SK-N-SH (cell line): ENCODE results near the gene SLC9A4.
"Not testable (repeated sequence)": the region's sequence is repeated elsewhere in the genome, so short reads cannot be mapped to it uniquely, and the experiment has no call there.

Experiments used
- CTCF ChIP-seq: fragments of 200-600 bp; sonication (generic); IDR thresholded peaks from 2 replicates; pipeline ENCODE4 v1.6.1; 2017; ENCODE audit warnings: antibody characterized with exemption, mild to moderate bottlenecking, moderate library complexity
- EP300 ChIP-seq, 2 experiments: IDR thresholded peaks; 2 replicates each; pipeline versions ENCODE4 v1.4.0 to v1.6.1; 2012; ENCODE audit warnings: borderline replicate concordance in 1 of 2, low read depth in 1 of 2, low read length in 1 of 2
- JUND ChIP-seq: IDR thresholded peaks from 2 replicates; pipeline ENCODE4 v1.4.0; 2012
- REST ChIP-seq: IDR thresholded peaks from 2 replicates; pipeline ENCODE4 v1.6.1; 2012; ENCODE audit warnings: mild to moderate bottlenecking, low read depth, low read length, moderate library complexity
- USF1 ChIP-seq: IDR thresholded peaks from 2 replicates; pipeline ENCODE4 v1.4.0; 2012; ENCODE audit warnings: low read depth, borderline replicate concordance
- ZBTB33 ChIP-seq: IDR thresholded peaks from 2 replicates; pipeline ENCODE4 v1.4.0; 2012; ENCODE audit warnings: low read depth, borderline replicate concordance

- not testable (repeated sequence) for TF ChIP-seq JUND; CTCF; REST; ZBTB33; USF1; EP300 (IDR thresholded peaks at IDR 0.05; ENCODE audit: borderline replicate concordance in 1 of 2, low read depth in 1 of 2, low read length in 1 of 2)
These were observed 89.5 kb downstream of the SLC9A4 start for GRCh38 chr2:102562542-102562941.
